ENCODE measurements around the gene CALU.

CALU gene

GRCh38 chr7:128805225-128805624 lies 66.1 kb downstream of the CALU start:
- TF ChIP-seq PATZ1 (tag by site-specific recombination; IDR thresholded peaks at IDR 0.05) (no peak), GLIS1 (tag by site-specific recombination; IDR thresholded peaks at IDR 0.05) (no peak), ZBTB11 (tag by site-specific recombination; conservative IDR thresholded peaks at IDR 0.05; ENCODE audit: low read depth) (no peak), ZNF366 (tag by site-specific recombination; conservative IDR thresholded peaks at IDR 0.05) (no peak), TSHZ1 (tag by site-specific recombination; IDR thresholded peaks at IDR 0.05; ENCODE audit: borderline replicate concordance) (no peak), ZFP41 (tag by site-specific recombination; IDR thresholded peaks at IDR 0.05; ENCODE audit: borderline replicate concordance) (no peak), KLF1 (tag by site-specific recombination; IDR thresholded peaks at IDR 0.05) (no peak), ZNF404 (tag by site-specific recombination; IDR thresholded peaks at IDR 0.05) (no peak), ZNF37A (tag by site-specific recombination; IDR thresholded peaks at IDR 0.05) (no peak), ZSCAN23 (tag by site-specific recombination; IDR thresholded peaks at IDR 0.05) (no peak), ZSCAN30 (tag by site-specific recombination; IDR thresholded peaks at IDR 0.05) (no peak)
- Histone ChIP-seq H3K4me3 (ENCODE audit: low read depth, low read length) (no peak overlapping the region), H3K36me3 (ENCODE audit: control insufficient read depth in 2 of 2, insufficient read depth in 1 of 2, low read length in 2 of 2) (peaks cover 8 to 51% of the 10 kb centered on the region in 2 experiments; a peak in 2 of 3 replicates), H3K27ac (ENCODE audit: extremely low read depth, low read depth, low read length) (no peak overlapping the region), H3K9me3 (ENCODE audit: control insufficient read depth, insufficient read depth, low read depth, low read length) (no peaks in the 10 kb centered on the region), H3K4me1 (ENCODE audit: control insufficient read depth, insufficient read depth, low read length) (no peaks in the 10 kb centered on the region)
- ChIA-PET POLR2A (no interaction called here), CTCF (interaction anchor here (1.2 kb wide), 1 partner anchor 78 kb away, joined by 4 read pairs; no protein-coding TSS in a partner anchor)

GRCh38 chr7:128807191-128807590 lies 68.0 kb downstream of the CALU start:
- Histone ChIP-seq H3K4me1 (ENCODE audit: control insufficient read depth, insufficient read depth, low read length) (no peaks in the 10 kb centered on the region), H3K9me3 (ENCODE audit: control insufficient read depth, insufficient read depth, low read depth, low read length) (no peaks in the 10 kb centered on the region), H3K4me3 (ENCODE audit: low read depth, low read length) (no peak overlapping the region), H3K27ac (ENCODE audit: extremely low read depth, low read depth, low read length) (no peak overlapping the region), H3K36me3 (ENCODE audit: control insufficient read depth in 2 of 2, insufficient read depth in 1 of 2, low read length in 2 of 2) (peaks cover 8 to 54% of the 10 kb centered on the region in 2 experiments; a peak in 2 of 3 replicates)
- CTCF ChIA-PET, result interaction anchor here (0.5 to 0.7 kb wide), 2 partner anchors 11 to 255 kb away, joined by 3 read pairs; no protein-coding TSS in a partner anchor
- POLR2A ChIA-PET, result interaction anchor here (0.9 kb wide), 1 partner anchor 55 kb away, joined by 3 read pairs; the partner anchor contains the start of gene ATP6V1F
- TF ChIP-seq SCRT2 (tag by site-specific recombination; IDR thresholded peaks at IDR 0.05) (no peak), ZNF768 (tag by site-specific recombination; IDR thresholded peaks at IDR 0.05) (no peak), ZNF677 (tag by site-specific recombination; IDR thresholded peaks at IDR 0.05) (no peak), FEZF1 (tag by site-specific recombination; IDR thresholded peaks at IDR 0.05) (no peak), ZNF596 (tag by site-specific recombination; IDR thresholded peaks at IDR 0.05) (no peak), ZBTB44 (tag by site-specific recombination; IDR thresholded peaks at IDR 0.05) (no peak), PATZ1 (tag by site-specific recombination; IDR thresholded peaks at IDR 0.05) (no peak), RBAK (tag by site-specific recombination; IDR thresholded peaks at IDR 0.05) (no peak), ZNF580 (tag by site-specific recombination; IDR thresholded peaks at IDR 0.05) (no peak), ZNF830 (tag by site-specific recombination; IDR thresholded peaks at IDR 0.05; ENCODE audit: low read depth) (no peak), ZNF10 (tag by site-specific recombination; IDR thresholded peaks at IDR 0.05) (no peak)
